ENCODE data around the gene SKA2.

Gene SKA2

DNA sequence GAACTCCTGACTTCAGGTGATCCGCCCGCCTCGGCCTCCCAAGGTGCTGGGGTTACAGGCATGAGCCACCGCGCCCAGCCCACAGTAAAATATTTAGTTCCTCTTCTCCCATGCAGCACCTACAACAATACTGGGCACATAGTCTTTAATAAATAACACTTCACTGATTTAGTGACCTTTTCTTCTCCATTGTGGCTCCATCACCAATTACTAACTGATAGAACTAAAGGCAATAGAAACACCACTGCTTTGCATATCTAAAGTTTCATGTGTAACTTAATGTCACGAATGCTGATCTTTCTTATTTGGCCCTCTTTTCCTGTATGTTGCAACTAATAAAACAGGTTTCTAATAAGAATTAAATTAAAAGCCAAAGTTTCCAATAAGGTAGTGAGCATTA is 87.2 kb downstream of the SKA2 start:
- TF ChIP-seq, protein P1, sequence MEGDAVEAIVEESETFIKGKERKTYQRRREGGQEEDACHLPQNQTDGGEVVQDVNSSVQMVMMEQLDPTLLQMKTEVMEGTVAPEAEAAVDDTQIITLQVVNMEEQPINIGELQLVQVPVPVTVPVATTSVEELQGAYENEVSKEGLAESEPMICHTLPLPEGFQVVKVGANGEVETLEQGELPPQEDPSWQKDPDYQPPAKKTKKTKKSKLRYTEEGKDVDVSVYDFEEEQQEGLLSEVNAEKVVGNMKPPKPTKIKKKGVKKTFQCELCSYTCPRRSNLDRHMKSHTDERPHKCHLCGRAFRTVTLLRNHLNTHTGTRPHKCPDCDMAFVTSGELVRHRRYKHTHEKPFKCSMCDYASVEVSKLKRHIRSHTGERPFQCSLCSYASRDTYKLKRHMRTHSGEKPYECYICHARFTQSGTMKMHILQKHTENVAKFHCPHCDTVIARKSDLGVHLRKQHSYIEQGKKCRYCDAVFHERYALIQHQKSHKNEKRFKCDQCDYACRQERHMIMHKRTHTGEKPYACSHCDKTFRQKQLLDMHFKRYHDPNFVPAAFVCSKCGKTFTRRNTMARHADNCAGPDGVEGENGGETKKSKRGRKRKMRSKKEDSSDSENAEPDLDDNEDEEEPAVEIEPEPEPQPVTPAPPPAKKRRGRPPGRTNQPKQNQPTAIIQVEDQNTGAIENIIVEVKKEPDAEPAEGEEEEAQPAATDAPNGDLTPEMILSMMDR (IDR thresholded peaks at IDR 0.05; ENCODE audit: low read depth, low read length): no peak
- no peak for DNase-seq
- Histone ChIP-seq H3K27ac (no peak overlapping the region), H3K27me3 (ENCODE audit: insufficient read depth, low read depth, severe bottlenecking) (no peaks in the 10 kb centered on the region), H3K9me3 (ENCODE audit: severe bottlenecking) (no peaks in the 10 kb centered on the region), H3K4me3 (ENCODE audit: low read depth, low read length) (no peak overlapping the region), H3K36me3 (peaks cover 46% of the 10 kb centered on the region)

GRCh38 chr17:59067340-59067739 is 87.6 kb downstream of the SKA2 start:
- Histone ChIP-seq H3K9me3 (ENCODE audit: severe bottlenecking) (no peaks in the 10 kb centered on the region), H3K27ac (no peak overlapping the region), H3K27me3 (ENCODE audit: insufficient read depth, low read depth, severe bottlenecking) (no peaks in the 10 kb centered on the region), H3K4me3 (ENCODE audit: low read depth, low read length) (no peak overlapping the region), H3K36me3 (peaks cover 47% of the 10 kb centered on the region)
- TF ChIP-seq, protein P1 (IDR thresholded peaks at IDR 0.05; ENCODE audit: low read depth, low read length): no peak
- no peak for DNase-seq

- no peak overlapping the region for H3K27ac ChIP-seq
- TF ChIP-seq, protein P1 (IDR thresholded peaks at IDR 0.05; ENCODE audit: low read depth, low read length): no peak
- peaks cover 58% of the 10 kb centered on the region for H3K36me3 ChIP-seq
- no peak for DNase-seq
- no peaks in the 10 kb centered on the region for H3K9me3 ChIP-seq (ENCODE audit: severe bottlenecking)
- H3K4me3 ChIP-seq (ENCODE audit: low read depth, low read length): no peak overlapping the region
- no peaks in the 10 kb centered on the region for H3K27me3 ChIP-seq (ENCODE audit: insufficient read depth, low read depth, severe bottlenecking)
These were observed 92.5 kb downstream of the SKA2 start for GRCh38 chr17:59062509-59062908.

Data from WERI-Rb-1 (cell line).